Astrocyte of the cerebellum (primary cell): ENCODE measurements around the gene ETV1.
"Not testable (repeated sequence)": the region's sequence is repeated elsewhere in the genome, so short reads cannot be mapped to it uniquely, and the experiment has no call there.

Experiments
- DNase-seq: peaks from one replicate; pipeline ENCODE4 v3.0.0-alpha.2; 2011; ENCODE audit warnings: low read depth
- H3K4me3 ChIP-seq: 2 replicates; pipeline ENCODE4 v1.5.1; 2011; ENCODE audit warnings: mild to moderate bottlenecking, low read depth, low read length, moderate library complexity
- CTCF ChIP-seq: IDR thresholded peaks from 2 replicates; pipeline ENCODE4 v1.5.1; 2012; ENCODE audit warnings: low read length, low read depth, moderate library complexity, mild to moderate bottlenecking; ENCODE audit errors: missing control alignments
- in situ Hi-C: cut with HindIII; loops from 2 replicates; pipeline ENCODE4 v1.10.0; 2017; ENCODE audit warnings: low sequenced_read_pairs

The ETV1 gene

GRCh38 chr7:13932131-13932530 is 57.3 kb downstream of the ETV1 start:
- no peak overlapping the region for H3K4me3 ChIP-seq
- TF ChIP-seq CTCF: no peak
- in situ Hi-C loops: no loop called here
- DNase-seq: no peak

DNA sequence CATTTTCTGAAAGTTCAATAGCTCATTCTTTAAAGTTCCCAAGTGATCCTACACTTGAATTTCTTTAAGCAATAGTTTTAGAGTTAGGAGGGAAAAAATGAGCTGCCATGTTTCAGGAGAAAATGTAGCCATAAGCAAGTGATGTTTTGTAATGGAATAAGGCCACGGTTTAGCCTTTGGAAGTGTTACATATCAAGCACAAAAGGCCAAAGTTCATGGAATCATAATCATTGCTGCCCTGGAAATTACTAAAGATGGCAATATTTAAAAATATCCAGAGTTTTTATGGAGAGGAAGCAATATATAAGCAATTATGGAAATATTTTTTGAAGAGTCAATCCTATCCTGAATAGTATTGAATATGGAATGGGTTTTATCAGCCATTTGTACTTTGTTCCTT is 68.4 kb downstream of the ETV1 start:
- DNase-seq: no peak
- H3K4me3 ChIP-seq: no peak overlapping the region
- in situ Hi-C loops: no loop called here
- no peak for TF ChIP-seq CTCF

GRCh38 chr7:13920053-13920697 is 69.3 kb downstream of the ETV1 start:
- H3K4me3 ChIP-seq: no peak overlapping the region
- no peak for TF ChIP-seq CTCF
- DNase-seq: peak; percentile 98
- in situ Hi-C loops: no loop called here

DNA sequence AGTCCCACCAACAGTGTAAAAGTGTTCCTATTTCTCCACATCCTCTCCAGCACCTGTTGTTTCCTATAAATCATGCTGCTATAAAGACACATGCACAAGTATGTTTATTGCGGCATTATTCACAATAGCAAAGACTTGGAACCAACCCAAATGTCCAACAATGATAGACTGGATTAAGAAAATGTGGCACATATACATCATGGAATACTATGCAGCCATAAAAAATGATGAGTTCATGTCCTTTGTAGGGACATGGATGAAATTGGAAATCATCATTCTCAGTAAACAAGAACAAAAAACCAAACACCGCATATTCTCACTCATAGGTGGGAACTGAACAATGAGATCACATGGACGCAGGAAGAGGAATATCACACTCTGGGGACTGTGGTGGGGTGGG is 71.1 kb downstream of the ETV1 start:
- H3K4me3 ChIP-seq, DNase-seq, in situ Hi-C loops: not testable (repeated sequence)

- DNase-seq, H3K4me3 ChIP-seq, in situ Hi-C loops: not testable (repeated sequence)
These were observed 72.4 kb downstream of the ETV1 start for GRCh38 chr7:13917103-13917502.

GRCh38 chr7:13915891-13916290 is 73.6 kb downstream of the ETV1 start:
- no peak overlapping the region for H3K4me3 ChIP-seq
- TF ChIP-seq CTCF: no peak
- in situ Hi-C loops: no loop called here
- no peak for DNase-seq

- DNase-seq: peak; percentile 24
- in situ Hi-C loops: no loop called here
- TF ChIP-seq CTCF: no peak
- no peak overlapping the region for H3K4me3 ChIP-seq
These were observed 76.7 kb downstream of the ETV1 start for GRCh38 chr7:13912715-13913278.
